T-cell (primary cell): ENCODE data around the gene NOM1. TPM values are rescaled to one million over a fixed set of nuclear protein-coding genes. Genes with fewer than 3 reads are reported as not detected.

Source experiments
- ATAC-seq, 4 experiments: fragments of 200-7000 bp in 3 of 4; fragments of 150-1000 bp in 1 of 4; cut with Tn5 transposase; replicated peaks in 1 of 4; 1 replicate in 3 of 4; 2 replicates in 1 of 4; pipeline ENCODE4 v1.10.0; 2021; ENCODE audit warnings: moderate library complexity in 3 of 4, mild to moderate bottlenecking in 2 of 4, moderate number of reproducible peaks in 1 of 4
- CTCF ChIA-PET, 2 donors: fragments of 300-600 bp; sonication (Branson Sonifier 250); formaldehyde crosslinking; loops; one replicate each; lab custom pipeline; 2022; ENCODE audit warnings: antibody characterized with exemption in 2 of 2; lab: Charles Lee
- POLR2A ChIA-PET, 2 donors: fragments of 300-600 bp; sonication (Branson Sonifier 250); formaldehyde crosslinking; loops; one replicate each; lab custom pipeline; 2022; ENCODE audit warnings: antibody characterized with exemption in 2 of 2; lab: Charles Lee
- DNase-seq, 35 experiments: peaks; one replicate each; pipeline versions ENCODE4 v3.0.0 to v3.0.0-alpha.2; 2013 to 2023
- H3K27ac ChIP-seq: one replicate; pipeline ENCODE4 v1.5.1; 2013; ENCODE audit warnings: low read length
- H3K27me3 ChIP-seq, 2 experiments: replicated peaks in 1 of 2; 1 replicate in 1 of 2; 2 replicates in 1 of 2; pipeline versions ENCODE4 v1.6.1 to v1.7.0; 2013; ENCODE audit warnings: low read length in 1 of 2, mixed read lengths in 1 of 2; ENCODE audit not compliant: control insufficient read depth in 2 of 2, insufficient read depth in 2 of 2; ENCODE audit errors: extremely low read depth in 1 of 2
- H3K36me3 ChIP-seq, 2 donors: 1 replicate in 1 of 2; 2 replicates in 1 of 2; pipeline versions ENCODE4 v1.6.1 to v1.7.0; 2013; ENCODE audit warnings: low read length in 1 of 2; ENCODE audit not compliant: control insufficient read depth in 2 of 2, insufficient read depth in 1 of 2; ENCODE audit errors: extremely low read depth in 1 of 2
- H3K4me1 ChIP-seq, 2 experiments: 1 replicate in 1 of 2; 2 replicates in 1 of 2; pipeline versions ENCODE4 v1.6.1 to v1.7.0; 2013; ENCODE audit warnings: low read length in 2 of 2, mixed read lengths in 1 of 2; ENCODE audit not compliant: insufficient read depth in 2 of 2, control insufficient read depth in 1 of 2; ENCODE audit errors: extremely low read depth in 1 of 2
- H3K4me3 ChIP-seq, 2 donors: 1 replicate in 1 of 2; 2 replicates in 1 of 2; pipeline versions ENCODE4 v1.5.1 to v1.7.0; 2013; ENCODE audit warnings: mild to moderate bottlenecking in 2 of 2, low read length in 1 of 2, moderate library complexity in 1 of 2; ENCODE audit not compliant: control insufficient read depth in 1 of 2; ENCODE audit errors: extremely low read depth in 1 of 2
- H3K9me3 ChIP-seq: 2 replicates; pipeline ENCODE4 v1.7.0; 2013
- H3K27ac Mint-ChIP-seq, 2 donors: one replicate each; pipeline ENCODE4 v1.8.0; 2020 to 2021; ENCODE audit warnings: mild to moderate bottlenecking in 2 of 2, mixed read lengths in 2 of 2
- H3K27me3 Mint-ChIP-seq, 2 donors: one replicate each; pipeline ENCODE4 v1.8.0; 2021 to 2022; ENCODE audit warnings: mixed read lengths in 2 of 2
- H3K36me3 Mint-ChIP-seq: one replicate; pipeline ENCODE4 v1.8.0; 2021; ENCODE audit warnings: mixed read lengths
- H3K4me1 Mint-ChIP-seq, 3 donors: one replicate each; pipeline ENCODE4 v1.8.0; 2020 to 2022; ENCODE audit warnings: mixed read lengths in 3 of 3, mild to moderate bottlenecking in 1 of 3
- H3K4me3 Mint-ChIP-seq, 3 donors: one replicate each; pipeline ENCODE4 v1.8.0; 2020 to 2022; ENCODE audit warnings: mild to moderate bottlenecking in 3 of 3, mixed read lengths in 3 of 3, moderate library complexity in 3 of 3
- H3K9me3 Mint-ChIP-seq, 3 donors: one replicate each; pipeline ENCODE4 v1.8.0; 2020 to 2022; ENCODE audit warnings: mixed read lengths in 3 of 3
- WGBS: methylation state at CpG from one replicate; pipeline ENCODE4 v1.1.5; 2013; ENCODE audit warnings: missing lambda C conversion rate; ENCODE audit not compliant: insufficient coverage; 5-methylcytosine and 5-hydroxymethylcytosine counted together
- total RNA-seq, 35 experiments: library from RNA in 6 of 35; stranded (reverse) in 6 of 35; fragments of 120-200 nt in 1 of 35; gene quantifications; one replicate each; pipeline versions ENCODE4 v1.2.1 to v1.2.4 and lab custom pipeline; 2013 to 2026

NOM1 gene
- total RNA-seq, 5 donors from 2014 or later (not counting 1 experiment from before 2014, with no cell fraction given) = 31.7 to 47.8 (median 33.7) TPM

DNA sequence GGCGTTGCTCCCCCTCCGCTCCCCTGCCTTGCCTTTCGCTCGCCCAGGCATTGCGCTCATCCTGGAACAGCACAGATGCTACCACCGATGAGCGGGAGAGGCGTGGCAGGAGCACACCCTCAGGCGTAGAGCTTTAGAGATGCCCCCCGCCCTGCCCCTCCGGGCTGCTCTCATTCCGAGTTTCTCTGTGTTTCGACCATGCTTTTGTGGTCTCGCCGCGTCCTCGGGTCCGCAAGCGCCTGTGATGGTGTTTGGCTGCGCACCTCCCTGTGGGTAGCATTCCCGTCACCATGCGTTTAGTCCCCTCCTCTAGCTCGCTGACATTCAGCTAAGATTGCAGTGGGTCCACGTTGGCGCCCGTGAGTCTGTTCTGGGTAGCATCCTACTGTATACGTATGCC lies 18.7 kb downstream of the NOM1 start:
- H3K9me3 Mint-ChIP-seq = no peaks in the 10 kb centered on the region
- no peak for DNase-seq
- WGBS = 93% methylated on average over 23 of the region's 27 CpGs
- Histone ChIP-seq H3K27ac (no peak overlapping the region), H3K4me1 (no peaks in the 10 kb centered on the region), H3K9me3 (no peaks in the 10 kb centered on the region), H3K27me3 (no peaks in the 10 kb centered on the region), H3K36me3 (peaks cover 14 to 53% of the 10 kb centered on the region in 2 donors), H3K4me3 (no peak overlapping the region)
- no peak overlapping the region for H3K4me3 Mint-ChIP-seq
- POLR2A ChIA-PET = interaction anchor here in 1 of 2 donors (0.7 kb wide), 1 partner anchor 31 kb away, joined by 3 read pairs; no protein-coding TSS in a partner anchor
- CTCF ChIA-PET = no interaction called here
- H3K27me3 Mint-ChIP-seq = no peaks in the 10 kb centered on the region
- ATAC-seq = no peak
- no peak overlapping the region for H3K27ac Mint-ChIP-seq
- peaks cover 43% of the 10 kb centered on the region for H3K36me3 Mint-ChIP-seq
- no peaks in the 10 kb centered on the region for H3K4me1 Mint-ChIP-seq

DNA sequence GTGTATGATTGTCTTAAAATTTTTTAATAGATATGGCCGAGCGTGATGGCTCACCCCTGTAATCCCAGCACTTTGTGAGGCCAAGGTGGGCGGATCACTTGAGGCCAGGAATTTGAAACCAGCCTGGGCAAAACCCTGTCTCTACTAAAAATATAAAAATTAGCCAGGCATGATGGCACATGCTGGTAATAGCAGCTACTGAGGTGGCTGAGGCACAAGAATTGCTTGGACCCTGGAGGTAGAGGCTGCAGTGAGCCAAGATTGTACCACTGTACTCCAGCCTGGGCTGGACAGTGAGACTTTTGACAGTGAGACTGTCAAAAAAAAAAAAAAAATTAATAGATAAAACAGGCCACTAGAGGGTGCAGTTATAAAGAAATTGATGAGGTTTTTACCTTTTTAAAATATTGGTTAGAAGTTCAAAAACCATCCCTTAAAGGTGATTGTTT lies 20.5 kb downstream of the NOM1 start:
- Mint-ChIP-seq H3K27me3 (no peaks in the 10 kb centered on the region), H3K36me3 (peaks cover 32% of the 10 kb centered on the region), H3K4me1 (no peaks in the 10 kb centered on the region), H3K4me3 (no peak overlapping the region), H3K9me3 (no peaks in the 10 kb centered on the region), H3K27ac (no peak overlapping the region)
- H3K27me3 ChIP-seq = no peaks in the 10 kb centered on the region
- ATAC-seq (no peak), DNase-seq (peak in 1 of 35 experiments; percentile 22)
- H3K4me3 ChIP-seq = no peak overlapping the region
- WGBS = no CpG with 5 or more reads among the region's 3 CpGs
- POLR2A ChIA-PET = no interaction called here
- no peak overlapping the region for H3K27ac ChIP-seq
- no peaks in the 10 kb centered on the region for H3K9me3 ChIP-seq
- H3K36me3 ChIP-seq = peaks cover 8 to 35% of the 10 kb centered on the region in 2 donors
- CTCF ChIA-PET = interaction anchor here (0.7 to 0.9 kb wide), 2 partner anchors 10 to 66 kb away, joined by 3 to 4 read pairs; no protein-coding TSS in a partner anchor
- H3K4me1 ChIP-seq = no peaks in the 10 kb centered on the region

DNA sequence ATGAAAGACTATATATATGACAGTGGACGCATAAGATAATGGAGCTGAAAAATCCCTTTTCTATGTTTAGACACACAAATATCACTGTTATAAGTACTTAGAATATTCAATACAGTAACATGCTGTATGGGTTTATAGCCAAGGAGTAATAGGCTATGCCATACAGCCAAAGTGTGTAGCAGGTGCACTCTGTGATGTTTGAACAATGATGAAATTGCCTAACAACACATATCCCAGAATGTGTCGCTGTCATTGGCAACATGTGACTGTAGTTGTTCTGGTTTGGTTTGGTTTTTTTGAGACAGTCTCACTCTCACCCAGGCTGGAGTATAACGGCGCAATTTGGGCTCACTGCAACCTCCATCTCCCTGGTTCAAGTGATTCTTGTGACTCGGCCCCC lies 26.1 kb downstream of the NOM1 start:
- DNase-seq (no peak), ATAC-seq (no peak)
- Histone ChIP-seq H3K4me1 (no peaks in the 10 kb centered on the region), H3K36me3 (peaks cover 0 to 5% of the 10 kb centered on the region in 2 donors), H3K4me3 (no peak overlapping the region), H3K27ac (no peak overlapping the region), H3K27me3 (no peaks in the 10 kb centered on the region), H3K9me3 (no peaks in the 10 kb centered on the region)
- H3K4me1 Mint-ChIP-seq = no peaks in the 10 kb centered on the region
- ChIA-PET CTCF (no interaction called here), POLR2A (no interaction called here)
- H3K4me3 Mint-ChIP-seq = no peak overlapping the region
- H3K9me3 Mint-ChIP-seq = peaks cover 7 to 12% (median 11%) of the 10 kb centered on the region in 3 donors
- WGBS = no CpG with 5 or more reads among the region's 5 CpGs
- H3K36me3 Mint-ChIP-seq = peaks cover 14% of the 10 kb centered on the region
- H3K27ac Mint-ChIP-seq = no peak overlapping the region
- H3K27me3 Mint-ChIP-seq = no peaks in the 10 kb centered on the region

DNA sequence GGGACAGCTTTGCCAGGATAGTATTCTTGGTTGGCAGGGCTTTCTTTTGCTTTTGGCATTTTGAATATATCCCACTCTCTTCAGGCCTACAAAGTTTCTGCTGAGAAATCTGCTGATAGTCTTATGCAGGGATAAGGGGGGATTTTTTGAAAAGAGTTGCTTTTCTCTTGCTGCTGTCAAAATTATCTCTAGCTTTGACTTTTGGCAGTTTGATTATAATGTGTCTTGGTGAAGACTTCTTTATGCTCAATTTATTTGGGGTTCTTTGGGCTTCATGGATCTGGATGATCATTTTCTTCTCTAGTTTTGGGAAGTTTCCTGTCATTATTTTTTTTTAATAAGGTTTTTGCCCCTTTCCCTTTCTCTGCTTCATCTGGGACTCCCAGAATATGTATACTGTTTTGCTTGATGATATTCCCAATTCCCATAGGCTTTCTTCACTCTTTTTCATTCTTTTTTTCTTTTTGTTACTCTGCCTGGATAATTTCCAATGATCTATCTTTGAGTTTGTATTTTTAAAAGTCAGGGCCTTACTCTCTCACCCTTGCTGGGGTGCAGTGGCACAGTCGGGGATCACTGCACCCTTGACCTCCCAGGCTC lies 29.6 kb downstream of the NOM1 start:
- Mint-ChIP-seq H3K4me3 (no peak overlapping the region), H3K27ac (no peak overlapping the region), H3K36me3 (peaks cover 10% of the 10 kb centered on the region), H3K27me3 (no peaks in the 10 kb centered on the region), H3K9me3 (peaks cover 7 to 12% (median 11%) of the 10 kb centered on the region in 3 donors), H3K4me1 (no peaks in the 10 kb centered on the region)
- Histone ChIP-seq H3K36me3 (no peaks in the 10 kb centered on the region), H3K9me3 (no peaks in the 10 kb centered on the region), H3K27ac (no peak overlapping the region), H3K4me1 (no peaks in the 10 kb centered on the region), H3K4me3 (no peak overlapping the region), H3K27me3 (no peaks in the 10 kb centered on the region)
- no peak for DNase-seq
- CTCF ChIA-PET = interaction anchor here in 1 of 2 donors (0.8 kb wide), 1 partner anchor 9 kb away, joined by 4 read pairs; no protein-coding TSS in a partner anchor
- POLR2A ChIA-PET = no interaction called here
- WGBS = 100% methylated on average over 1 of the region's 1 CpG
- no peak for ATAC-seq

DNA sequence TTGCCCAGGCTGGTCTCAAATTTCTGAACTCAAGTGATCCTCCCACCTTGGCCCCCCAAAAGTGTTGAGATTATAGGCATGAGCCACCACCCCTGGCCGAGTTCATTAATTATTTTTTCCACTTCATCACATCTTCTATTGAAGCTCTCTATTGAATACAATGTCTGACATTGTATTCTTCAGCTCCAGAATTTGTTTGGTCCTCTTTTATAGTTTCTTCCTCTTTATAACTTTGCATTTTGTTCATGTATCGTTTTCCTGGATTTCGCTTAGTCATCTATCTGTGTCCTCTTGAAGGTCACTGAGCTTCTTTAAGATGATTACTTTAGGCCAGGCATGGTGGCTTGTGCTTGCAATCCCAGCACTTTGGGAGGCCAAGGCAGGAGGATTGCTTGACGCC lies 30.2 kb downstream of the NOM1 start:
- DNase-seq (no peak), ATAC-seq (no peak)
- ChIA-PET CTCF (interaction anchor here in 1 of 2 donors (0.8 kb wide), 1 partner anchor 9 kb away, joined by 4 read pairs; no protein-coding TSS in a partner anchor), POLR2A (no interaction called here)
- H3K27me3 ChIP-seq = no peaks in the 10 kb centered on the region
- no peaks in the 10 kb centered on the region for H3K4me1 Mint-ChIP-seq
- no peaks in the 10 kb centered on the region for H3K9me3 ChIP-seq
- H3K4me3 Mint-ChIP-seq = no peak overlapping the region
- 89% methylated on average over 3 of the region's 4 CpGs for WGBS
- no peaks in the 10 kb centered on the region for H3K4me1 ChIP-seq
- no peaks in the 10 kb centered on the region for H3K36me3 ChIP-seq
- H3K27ac Mint-ChIP-seq = no peak overlapping the region
- H3K9me3 Mint-ChIP-seq = peaks cover 7 to 12% (median 11%) of the 10 kb centered on the region in 3 donors
- no peak overlapping the region for H3K27ac ChIP-seq
- no peaks in the 10 kb centered on the region for H3K27me3 Mint-ChIP-seq
- no peak overlapping the region for H3K4me3 ChIP-seq
- peaks cover 10% of the 10 kb centered on the region for H3K36me3 Mint-ChIP-seq

DNA sequence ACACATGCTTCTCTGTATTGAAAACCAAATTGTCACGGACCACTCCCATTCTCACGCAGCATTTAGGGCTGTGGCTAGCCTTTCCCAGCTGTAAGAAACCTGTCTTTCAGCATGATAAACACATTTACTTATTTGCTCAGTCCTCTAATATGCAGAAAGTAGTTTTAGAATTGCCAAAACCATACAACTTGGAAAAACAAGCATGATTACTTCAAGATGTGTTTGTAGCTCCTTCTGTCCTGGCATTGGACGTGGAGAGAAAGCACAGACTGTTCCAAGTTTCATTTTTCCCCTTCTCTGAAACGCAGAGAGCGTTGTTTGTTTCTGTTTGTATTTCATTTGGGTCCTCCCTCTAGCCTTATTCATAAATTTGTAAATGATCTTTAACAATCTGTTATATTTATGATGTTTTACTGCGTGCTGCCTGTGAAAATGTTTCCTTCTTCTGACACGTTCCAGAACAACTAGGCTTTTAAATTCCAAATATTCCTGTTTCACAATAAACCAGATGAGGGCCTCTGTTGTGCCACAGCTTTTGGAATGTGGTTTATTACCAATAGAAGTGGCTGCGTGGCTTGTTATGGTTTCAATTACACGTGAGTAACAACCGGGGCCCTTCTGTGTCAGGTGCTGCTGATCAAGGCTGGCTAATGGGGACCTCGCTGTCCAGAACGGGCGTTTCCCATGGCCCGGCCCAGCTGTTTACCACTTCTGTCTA lies 34.8 kb downstream of the NOM1 start:
- POLR2A ChIA-PET = no interaction called here
- H3K4me1 Mint-ChIP-seq = no peaks in the 10 kb centered on the region
- Histone ChIP-seq H3K4me3 (no peak overlapping the region), H3K4me1 (no peaks in the 10 kb centered on the region), H3K36me3 (no peaks in the 10 kb centered on the region), H3K9me3 (no peaks in the 10 kb centered on the region), H3K27ac (no peak overlapping the region), H3K27me3 (peaks cover 0 to 8% of the 10 kb centered on the region in 2 experiments)
- no peak for DNase-seq
- H3K9me3 Mint-ChIP-seq = peaks cover 6% of the 10 kb centered on the region in 3 donors
- CTCF ChIA-PET = no interaction called here
- 100% methylated on average over 1 of the region's 14 CpGs for WGBS
- no peak overlapping the region for H3K27ac Mint-ChIP-seq
- ATAC-seq = no peak
- no peak overlapping the region for H3K4me3 Mint-ChIP-seq
- H3K27me3 Mint-ChIP-seq = peaks cover 3 to 5% of the 10 kb centered on the region in 2 donors
- H3K36me3 Mint-ChIP-seq = peaks cover 5% of the 10 kb centered on the region
